C4-2B (cell line): ENCODE measurements around the gene WNT11.

ENCODE experiments used
- CTCF ChIP-seq: fragments of 450-650 bp; conservative IDR thresholded peaks from 2 replicates; pipeline ENCODE4 v1.5.1; 2017; ENCODE audit warnings: mild to moderate bottlenecking
- ZFX ChIP-seq: fragments of 450-650 bp; IDR thresholded peaks from 2 replicates; pipeline ENCODE4 v1.6.1; 2017

DNA sequence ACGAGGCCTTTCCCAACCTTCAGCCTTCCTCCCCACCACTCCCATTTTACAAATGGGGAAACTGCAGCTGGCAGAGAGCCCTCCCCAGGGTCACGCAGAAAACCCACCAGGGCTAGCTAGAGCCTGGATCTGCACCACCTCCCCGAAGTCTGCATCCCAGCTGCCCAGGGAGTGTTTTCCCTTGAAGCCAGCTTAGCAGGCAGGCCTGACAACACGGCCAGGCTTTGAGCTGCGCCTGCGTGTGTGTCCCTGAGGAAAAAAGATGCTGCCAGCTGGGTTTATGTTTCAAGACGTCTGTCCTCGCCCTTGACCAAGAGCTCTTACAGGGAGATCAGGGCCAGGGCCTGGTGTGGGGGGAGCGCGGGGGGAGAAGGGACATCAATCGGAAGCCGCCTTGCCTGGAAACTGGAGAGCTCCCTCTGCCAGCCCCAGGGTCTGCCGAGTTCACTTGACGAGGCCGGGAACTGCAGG lies 20.3 kb downstream of the WNT11 start:
- TF ChIP-seq CTCF, result no peak
- TF ChIP-seq ZFX, result no peak
